Stimulated activated CD4-positive, alpha-beta T cell treated with anti-CD3 and anti-CD28 coated beads, TNF-alpha, amount 100 ng/mL, for 48 hours (primary cell): ENCODE measurements around the gene CTAG1A.
"Not testable (repeated sequence)": the region's sequence is repeated elsewhere in the genome, so short reads cannot be mapped to it uniquely, and the experiment has no call there.

ENCODE experiments used
- DNase-seq, 3 donors: peaks; one replicate each; pipeline ENCODE4 v3.0.0-alpha.2; 2020; ENCODE audit warnings: low read depth in 3 of 3

CTAG1A gene

DNA sequence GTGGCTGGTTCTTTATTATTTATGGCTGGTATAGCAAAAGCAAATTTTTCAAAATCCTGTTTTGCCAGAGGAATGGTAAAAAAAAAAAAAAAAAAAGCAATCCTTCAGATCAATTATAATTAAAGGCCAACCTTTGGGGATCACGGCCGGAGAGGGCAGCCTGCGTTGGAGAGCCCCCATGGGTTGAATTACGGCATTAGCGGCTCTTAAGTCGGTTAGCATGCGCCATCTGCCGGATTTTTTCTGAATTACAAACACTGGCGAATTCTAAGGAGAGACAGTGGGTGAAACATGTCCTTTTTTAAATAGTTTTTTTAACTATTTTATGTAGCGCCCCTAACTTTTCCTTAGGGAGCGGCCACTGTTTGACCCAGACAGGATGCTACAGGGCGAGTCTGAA lies 28.7 kb downstream of the CTAG1A start:
- DNase-seq: not testable (repeated sequence)

DNA sequence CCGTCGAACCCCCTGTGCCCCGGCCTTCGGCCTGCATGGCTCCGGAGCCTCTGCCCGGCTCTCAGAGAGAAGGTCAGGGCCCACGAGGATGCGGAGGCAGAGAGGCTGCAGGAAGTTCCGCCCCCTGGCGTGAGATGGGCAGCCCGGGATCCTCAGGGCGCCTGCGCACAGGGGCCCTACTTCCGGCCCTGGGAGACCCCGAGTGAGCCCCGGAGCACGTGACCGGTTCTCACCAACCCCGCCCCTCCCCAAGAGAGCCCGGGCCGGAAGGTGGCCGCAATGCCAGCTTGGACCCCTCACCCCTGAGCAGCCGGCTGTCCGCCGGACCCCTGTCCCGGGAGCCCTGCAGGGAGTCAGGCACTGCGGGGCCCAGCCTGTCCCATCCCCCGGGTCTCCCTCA lies 34.2 kb downstream of the CTAG1A start, which contains the start of gene CTAG1B:
CTAG1B (minus strand) TSS at position 101 of the 400 bp plus-strand sequence; CDS start at position 37, 64 bp downstream.
- DNase-seq: not testable (repeated sequence)

- DNase-seq: not testable (repeated sequence)
Measured at GRCh38 chrX:154620767-154621414, 36.0 kb downstream of the CTAG1A start.

GRCh38 chrX:154628960-154629359 lies 44.0 kb downstream of the CTAG1A start:
- DNase-seq: not testable (repeated sequence)

GRCh38 chrX:154630949-154631348 lies 46.0 kb downstream of the CTAG1A start:
- DNase-seq: not testable (repeated sequence)

DNA sequence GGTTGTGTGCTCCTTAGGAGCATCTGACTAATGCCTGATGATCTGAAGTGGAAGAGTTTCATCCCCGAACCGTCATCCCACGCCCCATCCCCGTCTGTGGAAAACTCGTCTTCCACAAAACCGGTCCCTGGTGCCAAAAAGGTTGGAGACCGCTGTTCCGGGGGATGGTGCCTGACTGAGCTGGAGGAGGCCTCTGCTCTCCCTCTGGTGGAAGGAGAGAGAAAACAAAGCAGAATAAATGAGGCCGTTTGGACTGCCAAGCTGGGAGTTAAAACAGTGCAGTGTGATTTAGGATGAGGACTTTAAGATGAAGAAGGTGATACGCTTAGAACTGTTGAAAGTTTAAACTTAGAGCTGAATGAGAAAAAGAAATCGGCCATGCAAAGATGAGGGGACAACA lies 48.7 kb downstream of the CTAG1A start:
- DNase-seq: not testable (repeated sequence)
